HepG2 (cell line): ENCODE data around the gene NEURL4. TPM values are rescaled to one million over a fixed set of nuclear protein-coding genes. Genes with fewer than 3 reads are reported as not detected.

Experiments
- IRX3 ChIP-seq: sonication (generic); formaldehyde crosslinking; IDR thresholded peaks from 2 replicates; pipeline ENCODE4 v1.8.1; 2023; ENCODE audit warnings: mild to moderate bottlenecking, low read depth, missing genetic modification reagents, borderline replicate concordance
- SAP130 ChIP-seq: IDR thresholded peaks from 2 replicates; pipeline ENCODE4 v1.6.1; 2016; ENCODE audit warnings: low read depth
- SOX6 ChIP-seq, 2 experiments: fragments of 450-650 bp in 1 of 2; sonication (generic) in 1 of 2; formaldehyde crosslinking in 1 of 2; IDR thresholded peaks; 2 replicates each; pipeline versions ENCODE4 v1.4.0 to v1.6.1; 2017 to 2020; ENCODE audit warnings: antibody characterized with exemption in 1 of 2, mild to moderate bottlenecking in 1 of 2, missing genetic modification reagents in 1 of 2
- TAF15 ChIP-seq: fragments of 200-400 bp; formaldehyde crosslinking; IDR thresholded peaks from one replicate; pipeline ENCODE4 v1.6.1; 2018; ENCODE audit warnings: mild to moderate bottlenecking, low read depth, low read length; ENCODE audit not compliant: poor library complexity, severe bottlenecking
- XBP1 ChIP-seq: sonication (generic); formaldehyde crosslinking; IDR thresholded peaks from 2 replicates; pipeline ENCODE4 v1.5.0; 2020; ENCODE audit warnings: missing genetic modification reagents
- YEATS2 ChIP-seq: sonication (generic); formaldehyde crosslinking; IDR thresholded peaks from 2 replicates; pipeline ENCODE4 v1.4.0; 2020; ENCODE audit warnings: missing genetic modification reagents, borderline replicate concordance
- ZBTB21 ChIP-seq: sonication (generic); formaldehyde crosslinking; IDR thresholded peaks from 2 replicates; pipeline ENCODE4 v1.4.0; 2020; ENCODE audit warnings: missing genetic modification reagents
- ZNF10 ChIP-seq: sonication (generic); formaldehyde crosslinking; IDR thresholded peaks from 2 replicates; pipeline ENCODE4 v1.4.0; 2020; ENCODE audit warnings: mild to moderate bottlenecking, low read depth, missing genetic modification reagents, borderline replicate concordance
- ZNF7 ChIP-seq: IDR thresholded peaks from 2 replicates; pipeline ENCODE4 v1.6.1; 2016; ENCODE audit warnings: missing biosample characterization, missing genetic modification reagents
- ZNF704 ChIP-seq: sonication (generic); formaldehyde crosslinking; IDR thresholded peaks from 2 replicates; pipeline ENCODE4 v1.8.1; 2023; ENCODE audit warnings: mild to moderate bottlenecking, inconsistent platforms, moderate library complexity, missing genetic modification reagents, borderline replicate concordance
- ZNF792 ChIP-seq: IDR thresholded peaks from 2 replicates; pipeline ENCODE4 v1.6.1; 2016
- ZSCAN25 ChIP-seq: sonication (generic); formaldehyde crosslinking; IDR thresholded peaks from 2 replicates; pipeline ENCODE4 v1.8.0; 2022; ENCODE audit warnings: mild to moderate bottlenecking, missing genetic modification reagents
- polyA plus RNA-seq, 8 experiments: library from polyadenylated mRNA; depleted of rRNA in 3 of 8; stranded (reverse) in 7 of 8; unstranded in 1 of 8; fragments of >200 nt; fragmentation: Illumina TruSeq in 4 of 8; extraction: Trizol in 4 of 8; gene quantifications; 2 replicates each; pipeline versions ENCODE4 v1.2.1 to v1.2.3, GENCODE V29; 2011 to 2016; ENCODE audit warnings: low read depth in 4 of 8, missing spikeins in 1 of 8, mixed read lengths in 1 of 8; ENCODE audit not compliant: insufficient read depth in 1 of 8
- total RNA-seq, 5 experiments: library from RNA; depleted of rRNA; stranded (reverse); fragments of >200 nt; fragmentation: Illumina TruSeq; extraction: Trizol; gene quantifications; 2 replicates each; pipeline ENCODE4 v1.2.3, GENCODE V29; 2016; ENCODE audit warnings: low read depth in 1 of 5
- TF ChIP-seq, protein P1 (sequence below): sonication (generic); formaldehyde crosslinking; IDR thresholded peaks from 2 replicates; pipeline ENCODE4 v1.5.0; 2020; ENCODE audit warnings: mild to moderate bottlenecking, missing genetic modification reagents
- TF ChIP-seq, protein P2 (sequence below): sonication (generic); formaldehyde crosslinking; IDR thresholded peaks from 2 replicates; pipeline ENCODE4 v1.5.1; 2020; ENCODE audit warnings: mild to moderate bottlenecking, missing genetic modification reagents, moderate library complexity
- TF ChIP-seq, protein P3 (sequence below): sonication (generic); formaldehyde crosslinking; IDR thresholded peaks from 2 replicates; pipeline ENCODE4 v1.4.0; 2020; ENCODE audit warnings: missing genetic modification reagents, mild to moderate bottlenecking, borderline replicate concordance

The NEURL4 gene
- total and polyA plus RNA-seq, 2 of the 13 experiments (the other 11 are each of a cell fraction or from before 2014, with no cell fraction given), result 14.8 to 15.7 TPM

DNA sequence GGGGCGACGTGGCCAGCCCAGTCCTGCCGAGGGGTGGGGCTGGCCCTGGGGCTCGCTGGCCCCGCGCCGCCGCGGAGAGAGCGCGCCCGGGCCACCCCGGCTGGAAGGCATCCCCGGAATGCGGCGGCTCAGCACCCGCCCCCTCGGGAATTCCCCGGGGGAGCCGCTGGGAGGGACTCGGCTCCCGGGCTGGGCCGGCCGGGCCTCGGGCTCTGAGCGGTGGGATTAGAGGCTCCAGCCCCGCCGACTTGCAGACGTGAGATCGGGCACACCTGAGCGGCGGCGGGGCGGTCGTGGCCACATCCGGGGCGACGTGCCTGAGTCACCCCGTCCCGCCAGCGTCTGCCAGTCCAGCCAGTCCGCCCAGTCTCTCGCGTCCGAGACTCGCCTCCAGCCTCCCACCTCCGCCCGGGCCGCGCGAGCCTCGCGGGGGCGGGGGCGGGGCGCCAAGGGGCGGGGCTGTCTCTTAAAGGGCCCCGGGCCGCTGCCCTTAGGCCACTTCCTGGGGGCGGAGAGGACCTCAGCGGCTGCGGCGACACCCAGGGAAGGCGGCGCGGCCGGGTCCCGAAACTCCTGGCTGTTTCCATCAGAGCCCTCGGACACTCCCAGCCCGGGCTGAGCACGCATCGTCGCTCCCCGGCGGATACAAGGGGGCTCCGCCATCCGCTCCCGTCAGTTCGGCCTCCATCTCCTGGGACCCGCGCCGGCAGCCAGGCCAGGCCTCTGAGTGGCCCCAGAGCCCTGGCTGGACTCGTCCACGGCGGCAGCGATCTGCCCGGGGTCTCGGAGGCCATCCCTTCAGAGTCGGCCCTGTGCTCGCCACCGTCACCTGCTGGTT is 22.7 kb upstream of the NEURL4 start, which contains the start of gene KCTD11 (continued):
- TF ChIP-seq, protein P1, sequence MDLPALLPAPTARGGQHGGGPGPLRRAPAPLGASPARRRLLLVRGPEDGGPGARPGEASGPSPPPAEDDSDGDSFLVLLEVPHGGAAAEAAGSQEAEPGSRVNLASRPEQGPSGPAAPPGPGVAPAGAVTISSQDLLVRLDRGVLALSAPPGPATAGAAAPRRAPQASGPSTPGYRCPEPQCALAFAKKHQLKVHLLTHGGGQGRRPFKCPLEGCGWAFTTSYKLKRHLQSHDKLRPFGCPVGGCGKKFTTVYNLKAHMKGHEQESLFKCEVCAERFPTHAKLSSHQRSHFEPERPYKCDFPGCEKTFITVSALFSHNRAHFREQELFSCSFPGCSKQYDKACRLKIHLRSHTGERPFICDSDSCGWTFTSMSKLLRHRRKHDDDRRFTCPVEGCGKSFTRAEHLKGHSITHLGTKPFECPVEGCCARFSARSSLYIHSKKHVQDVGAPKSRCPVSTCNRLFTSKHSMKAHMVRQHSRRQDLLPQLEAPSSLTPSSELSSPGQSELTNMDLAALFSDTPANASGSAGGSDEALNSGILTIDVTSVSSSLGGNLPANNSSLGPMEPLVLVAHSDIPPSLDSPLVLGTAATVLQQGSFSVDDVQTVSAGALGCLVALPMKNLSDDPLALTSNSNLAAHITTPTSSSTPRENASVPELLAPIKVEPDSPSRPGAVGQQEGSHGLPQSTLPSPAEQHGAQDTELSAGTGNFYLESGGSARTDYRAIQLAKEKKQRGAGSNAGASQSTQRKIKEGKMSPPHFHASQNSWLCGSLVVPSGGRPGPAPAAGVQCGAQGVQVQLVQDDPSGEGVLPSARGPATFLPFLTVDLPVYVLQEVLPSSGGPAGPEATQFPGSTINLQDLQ (CRISPR knock-in tag), result no peak
- TF ChIP-seq SOX6 (IDR thresholded peaks at IDR 0.05) (no peak), SOX6 (CRISPR knock-in tag; IDR thresholded peaks at IDR 0.05) (peak; percentile 50; the same call in 1 of the 2 replicates), ZNF792 (CRISPR knock-in tag) (peak; percentile 42), ZNF7 (CRISPR knock-in tag) (no peak), YEATS2 (0 out of 2 replicates have a peak, but pooled peaks have one; percentile 27), ZBTB21 (CRISPR knock-in tag) (no peak), ZSCAN25 (CRISPR knock-in tag) (no peak), XBP1 (CRISPR knock-in tag) (no peak), TAF15 (peak; percentile 8), ZNF10 (CRISPR knock-in tag) (no peak), ZNF704 (CRISPR knock-in tag) (0 out of 2 replicates have a peak, but pooled peaks have one; percentile 33), IRX3 (CRISPR knock-in tag) (no peak; the same call in 1 of the 2 replicates), SAP130 (CRISPR knock-in tag) (peak; percentile 75)
- TF ChIP-seq, protein P2, sequence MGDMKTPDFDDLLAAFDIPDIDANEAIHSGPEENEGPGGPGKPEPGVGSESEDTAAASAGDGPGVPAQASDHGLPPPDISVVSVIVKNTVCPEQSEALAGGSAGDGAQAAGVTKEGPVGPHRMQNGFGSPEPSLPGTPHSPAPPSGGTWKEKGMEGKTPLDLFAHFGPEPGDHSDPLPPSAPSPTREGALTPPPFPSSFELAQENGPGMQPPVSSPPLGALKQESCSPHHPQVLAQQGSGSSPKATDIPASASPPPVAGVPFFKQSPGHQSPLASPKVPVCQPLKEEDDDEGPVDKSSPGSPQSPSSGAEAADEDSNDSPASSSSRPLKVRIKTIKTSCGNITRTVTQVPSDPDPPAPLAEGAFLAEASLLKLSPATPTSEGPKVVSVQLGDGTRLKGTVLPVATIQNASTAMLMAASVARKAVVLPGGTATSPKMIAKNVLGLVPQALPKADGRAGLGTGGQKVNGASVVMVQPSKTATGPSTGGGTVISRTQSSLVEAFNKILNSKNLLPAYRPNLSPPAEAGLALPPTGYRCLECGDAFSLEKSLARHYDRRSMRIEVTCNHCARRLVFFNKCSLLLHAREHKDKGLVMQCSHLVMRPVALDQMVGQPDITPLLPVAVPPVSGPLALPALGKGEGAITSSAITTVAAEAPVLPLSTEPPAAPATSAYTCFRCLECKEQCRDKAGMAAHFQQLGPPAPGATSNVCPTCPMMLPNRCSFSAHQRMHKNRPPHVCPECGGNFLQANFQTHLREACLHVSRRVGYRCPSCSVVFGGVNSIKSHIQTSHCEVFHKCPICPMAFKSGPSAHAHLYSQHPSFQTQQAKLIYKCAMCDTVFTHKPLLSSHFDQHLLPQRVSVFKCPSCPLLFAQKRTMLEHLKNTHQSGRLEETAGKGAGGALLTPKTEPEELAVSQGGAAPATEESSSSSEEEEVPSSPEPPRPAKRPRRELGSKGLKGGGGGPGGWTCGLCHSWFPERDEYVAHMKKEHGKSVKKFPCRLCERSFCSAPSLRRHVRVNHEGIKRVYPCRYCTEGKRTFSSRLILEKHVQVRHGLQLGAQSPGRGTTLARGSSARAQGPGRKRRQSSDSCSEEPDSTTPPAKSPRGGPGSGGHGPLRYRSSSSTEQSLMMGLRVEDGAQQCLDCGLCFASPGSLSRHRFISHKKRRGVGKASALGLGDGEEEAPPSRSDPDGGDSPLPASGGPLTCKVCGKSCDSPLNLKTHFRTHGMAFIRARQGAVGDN, result peak; percentile 62
- TF ChIP-seq, protein P3, sequence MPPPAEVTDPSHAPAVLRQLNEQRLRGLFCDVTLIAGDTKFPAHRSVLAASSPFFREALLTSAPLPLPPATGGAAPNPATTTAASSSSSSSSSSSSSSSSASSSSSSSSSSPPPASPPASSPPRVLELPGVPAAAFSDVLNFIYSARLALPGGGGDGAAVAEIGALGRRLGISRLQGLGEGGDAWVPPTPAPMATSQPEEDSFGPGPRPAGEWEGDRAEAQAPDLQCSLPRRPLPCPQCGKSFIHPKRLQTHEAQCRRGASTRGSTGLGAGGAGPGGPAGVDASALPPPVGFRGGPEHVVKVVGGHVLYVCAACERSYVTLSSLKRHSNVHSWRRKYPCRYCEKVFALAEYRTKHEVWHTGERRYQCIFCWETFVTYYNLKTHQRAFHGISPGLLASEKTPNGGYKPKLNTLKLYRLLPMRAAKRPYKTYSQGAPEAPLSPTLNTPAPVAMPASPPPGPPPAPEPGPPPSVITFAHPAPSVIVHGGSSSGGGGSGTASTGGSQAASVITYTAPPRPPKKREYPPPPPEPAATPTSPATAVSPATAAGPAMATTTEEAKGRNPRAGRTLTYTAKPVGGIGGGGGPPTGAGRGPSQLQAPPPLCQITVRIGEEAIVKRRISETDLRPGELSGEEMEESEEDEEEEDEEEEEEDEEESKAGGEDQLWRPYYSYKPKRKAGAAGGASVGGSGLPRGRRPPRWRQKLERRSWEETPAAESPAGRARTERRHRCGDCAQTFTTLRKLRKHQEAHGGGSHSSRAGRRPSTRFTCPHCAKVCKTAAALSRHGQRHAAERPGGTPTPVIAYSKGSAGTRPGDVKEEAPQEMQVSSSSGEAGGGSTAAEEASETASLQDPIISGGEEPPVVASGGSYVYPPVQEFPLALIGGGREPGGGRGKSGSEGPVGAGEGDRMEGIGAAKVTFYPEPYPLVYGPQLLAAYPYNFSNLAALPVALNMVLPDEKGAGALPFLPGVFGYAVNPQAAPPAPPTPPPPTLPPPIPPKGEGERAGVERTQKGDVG (CRISPR knock-in tag), result 0 out of 2 replicates have a peak, but pooled peaks have one; percentile 18
